Uterus (tissue), 4 donors: ENCODE results near the gene MLLT10. TPM values are rescaled to one million over a fixed set of nuclear protein-coding genes. Genes with fewer than 3 reads are reported as not detected.

Source experiments
- DNase-seq, 2 donors: peaks; one replicate each; pipeline ENCODE4 v3.0.0-alpha.2; 2019 to 2020
- H3K27ac ChIP-seq, 2 donors: fragments of 200-600 bp; sonication (generic); 1 replicate in 1 of 2; 2 replicates in 1 of 2; pipeline ENCODE4 v1.5.1; 2016 to 2018
- H3K27me3 ChIP-seq, 2 donors: fragments of 200-600 bp; sonication (generic); one replicate each; pipeline ENCODE4 v1.5.1; 2018 to 2019; ENCODE audit warnings: control low read depth in 1 of 2
- H3K36me3 ChIP-seq, 2 donors: fragments of 200-600 bp; sonication (generic); one replicate each; pipeline ENCODE4 v1.5.1; 2019; ENCODE audit warnings: control low read depth in 1 of 2
- H3K4me1 ChIP-seq, 2 donors: fragments of 200-600 bp; sonication (generic); one replicate each; pipeline ENCODE4 v1.5.1; 2018 to 2019; ENCODE audit warnings: control low read depth in 1 of 2
- H3K4me3 ChIP-seq, 2 donors: fragments of 200-600 bp; sonication (generic); 1 replicate in 1 of 2; 2 replicates in 1 of 2; pipeline ENCODE4 v1.5.1; 2018 to 2019; ENCODE audit warnings: mild to moderate bottlenecking in 1 of 2
- H3K9me3 ChIP-seq, 2 donors: fragments of 200-600 bp; sonication (generic); one replicate each; pipeline ENCODE4 v1.5.1; 2019; ENCODE audit warnings: control low read depth in 1 of 2
- CTCF ChIP-seq, 4 experiments: fragments of 200-600 bp in 2 of 4; fragments of 450-650 bp in 2 of 4; sonication (generic) in 2 of 4; IDR thresholded peaks; one replicate each; pipeline ENCODE4 v1.5.1; 2016 to 2019; ENCODE audit warnings: antibody characterized with exemption in 4 of 4, mild to moderate bottlenecking in 2 of 4, moderate library complexity in 1 of 4
- POLR2A ChIP-seq, 2 donors: fragments of 450-650 bp; IDR thresholded peaks; one replicate each; pipeline ENCODE4 v1.6.1; 2016; ENCODE audit warnings: antibody characterized with exemption in 2 of 2, mild to moderate bottlenecking in 1 of 2, moderate library complexity in 1 of 2
- intact Hi-C: fragments of 100-400 bp; cut with DNase I; formaldehyde crosslinking; loops from one replicate; pipeline ENCODE4 v1.15.1; 2023; ENCODE audit warnings: low total_unique reads
- total RNA-seq, 4 donors: library from RNA; depleted of rRNA in 3 of 4; stranded (reverse); fragments of >200 nt in 3 of 4; gene quantifications; one replicate each; pipeline versions ENCODE4 v1.1.0 to v1.2.4, GENCODE V29; 2014 to 2023
- donor health status: DM: yes; HTN: yes; CAD: no.

MLLT10 gene
- total RNA-seq, 4 donors from 2014 or later, result 34.1 to 71.2 (median 59.8) TPM

DNA sequence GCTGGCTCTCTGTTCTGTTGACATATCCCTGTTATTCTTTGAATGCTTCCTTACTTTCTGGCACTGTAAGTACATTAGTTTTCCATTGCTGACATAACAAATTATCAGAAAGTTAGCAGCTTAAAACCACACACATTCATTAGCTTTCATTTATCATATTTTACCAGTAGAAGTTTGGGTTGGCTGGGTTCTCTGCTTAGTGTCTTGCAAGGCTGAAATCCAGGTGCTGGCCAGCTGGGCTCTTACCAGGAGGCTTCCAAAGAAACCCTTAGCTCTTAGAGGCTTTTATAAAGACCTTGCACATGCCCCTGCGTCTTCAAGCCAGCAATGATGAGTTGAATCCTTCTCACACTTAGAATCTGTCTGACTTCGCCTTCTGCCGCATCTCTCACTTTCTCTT, 160.6 kb downstream of the MLLT10 start:
- Histone ChIP-seq H3K36me3 (no peaks in the 10 kb centered on the region), H3K4me1 (no peaks in the 10 kb centered on the region), H3K9me3 (peaks cover 0 to 5% of the 10 kb centered on the region in 2 donors), H3K4me3 (no peak overlapping the region), H3K27ac (no peak overlapping the region), H3K27me3 (no peaks in the 10 kb centered on the region)
- intact Hi-C loops, result no loop called here
- no peak for DNase-seq
- no peak for TF ChIP-seq CTCF (IDR thresholded peaks at IDR 0.05)
- TF ChIP-seq POLR2A (IDR thresholded peaks at IDR 0.05), result no peak

DNA sequence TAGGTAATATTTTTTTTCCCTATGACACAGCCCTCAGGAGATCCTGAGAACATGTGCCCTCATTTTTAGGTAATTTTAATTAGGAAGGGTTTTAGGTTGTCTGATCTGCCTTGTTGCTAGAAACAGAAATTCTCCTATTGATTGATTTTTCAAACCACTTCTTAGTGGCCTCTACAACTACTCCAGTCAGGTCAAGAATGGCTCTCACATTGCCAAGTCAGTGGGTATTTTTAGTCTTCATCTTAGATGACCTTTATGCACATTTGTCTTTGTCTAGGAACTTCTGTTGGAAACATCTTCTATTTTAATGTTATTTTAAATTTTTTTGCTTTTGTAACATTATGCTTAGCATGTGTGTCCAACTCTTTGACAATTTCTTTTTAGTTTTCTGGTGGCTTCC, 162.3 kb downstream of the MLLT10 start:
- Histone ChIP-seq H3K27me3 (no peaks in the 10 kb centered on the region), H3K4me3 (no peak overlapping the region), H3K4me1 (no peaks in the 10 kb centered on the region), H3K36me3 (no peaks in the 10 kb centered on the region), H3K27ac (no peak overlapping the region), H3K9me3 (peaks cover 0 to 16% of the 10 kb centered on the region in 2 donors)
- TF ChIP-seq CTCF (IDR thresholded peaks at IDR 0.05) (no peak), POLR2A (IDR thresholded peaks at IDR 0.05) (no peak)
- intact Hi-C loops, result no loop called here
- no peak for DNase-seq

- H3K27ac ChIP-seq, result no peak overlapping the region
- intact Hi-C loops, result no loop called here
- TF ChIP-seq CTCF (IDR thresholded peaks at IDR 0.05), result no peak
- TF ChIP-seq POLR2A (IDR thresholded peaks at IDR 0.05), result no peak
Measured at GRCh38 chr10:21699575-21699974, 165.5 kb downstream of the MLLT10 start.

GRCh38 chr10:21700474-21700873, 166.4 kb downstream of the MLLT10 start:
- no peak for DNase-seq
- Histone ChIP-seq H3K27me3 (no peaks in the 10 kb centered on the region), H3K27ac (no peak overlapping the region), H3K9me3 (peaks cover 0 to 18% of the 10 kb centered on the region in 2 donors), H3K36me3 (no peaks in the 10 kb centered on the region), H3K4me3 (no peak overlapping the region), H3K4me1 (no peaks in the 10 kb centered on the region)
- TF ChIP-seq POLR2A (IDR thresholded peaks at IDR 0.05) (no peak), CTCF (IDR thresholded peaks at IDR 0.05) (no peak)
- intact Hi-C loops, result no loop called here

More at GRCh38 chr10:21699575-21699974, 165.5 kb downstream of the MLLT10 start:
- Histone ChIP-seq H3K27me3 (no peaks in the 10 kb centered on the region), H3K4me3 (no peak overlapping the region), H3K4me1 (no peaks in the 10 kb centered on the region), H3K36me3 (no peaks in the 10 kb centered on the region), H3K9me3 (peaks cover 0 to 18% of the 10 kb centered on the region in 2 donors)
- no peak for DNase-seq

- TF ChIP-seq CTCF (IDR thresholded peaks at IDR 0.05) (no peak), POLR2A (IDR thresholded peaks at IDR 0.05) (no peak)
Measured at GRCh38 chr10:21702633-21703111, 168.6 kb downstream of the MLLT10 start.

More at GRCh38 chr10:21702633-21703111, 168.6 kb downstream of the MLLT10 start:
- H3K27ac ChIP-seq, result no peak overlapping the region
- no peaks in the 10 kb centered on the region for H3K36me3 ChIP-seq
- H3K27me3 ChIP-seq, result no peaks in the 10 kb centered on the region
- intact Hi-C loops, result no loop called here
- peaks cover 0 to 18% of the 10 kb centered on the region in 2 donors for H3K9me3 ChIP-seq
- no peak for DNase-seq
- H3K4me1 ChIP-seq, result no peaks in the 10 kb centered on the region
- H3K4me3 ChIP-seq, result no peak overlapping the region
